Aorta (tissue), 5 donors: ENCODE data around the gene RASAL1. TPM values are rescaled to one million over a fixed set of nuclear protein-coding genes. Genes with fewer than 3 reads are reported as not detected.
A peak's percentile ranks its signal among the peaks of the same experiment; 100 is the strongest.

Experiments
- ATAC-seq: fragments of 200-7000 bp; cut with Tn5 transposase; one replicate; pipeline ENCODE4 v1.9.1; 2022; ENCODE audit warnings: moderate library complexity; ENCODE audit not compliant: low FRiP score
- DNase-seq, 2 donors: peaks; one replicate each; pipeline ENCODE4 v3.0.0-alpha.2; 2020
- H3K27ac ChIP-seq, 2 donors: one replicate each; pipeline ENCODE4 v1.5.1; 2013; ENCODE audit warnings: low read length in 2 of 2, mild to moderate bottlenecking in 2 of 2, moderate library complexity in 2 of 2, control low read depth in 1 of 2, inconsistent platforms in 1 of 2, low read depth in 1 of 2
- H3K27me3 ChIP-seq, 2 donors: one replicate each; pipeline ENCODE4 v1.6.1; 2013; ENCODE audit warnings: control low read depth in 1 of 2, low read length in 1 of 2, mild to moderate bottlenecking in 1 of 2, moderate library complexity in 1 of 2; ENCODE audit not compliant: insufficient read depth in 2 of 2, control insufficient read depth in 1 of 2
- H3K36me3 ChIP-seq, 2 donors: one replicate each; pipeline ENCODE4 v1.6.1; 2013; ENCODE audit warnings: control low read depth in 1 of 2, low read length in 1 of 2, mild to moderate bottlenecking in 1 of 2; ENCODE audit not compliant: insufficient read depth in 2 of 2, control insufficient read depth in 1 of 2
- H3K4me1 ChIP-seq, 2 donors: one replicate each; pipeline ENCODE4 v1.6.1; 2013; ENCODE audit warnings: low read length in 2 of 2, control low read depth in 1 of 2, mild to moderate bottlenecking in 1 of 2, moderate library complexity in 1 of 2; ENCODE audit not compliant: insufficient read depth in 2 of 2, control insufficient read depth in 1 of 2
- H3K4me3 ChIP-seq, 2 donors: one replicate each; pipeline ENCODE4 v1.5.1; 2013; ENCODE audit warnings: low read length in 2 of 2, control low read depth in 1 of 2, mild to moderate bottlenecking in 1 of 2
- H3K9me3 ChIP-seq: one replicate; pipeline ENCODE4 v1.6.1; 2013; ENCODE audit warnings: mild to moderate bottlenecking, low read length; ENCODE audit not compliant: control insufficient read depth
- WGBS, 2 donors: extraction: QIAGEN DNeasy Blood & Tissue Kit; methylation state at CpG; one replicate each; pipeline ENCODE4 v1.1.7; 2013; 5-methylcytosine and 5-hydroxymethylcytosine counted together
- intact Hi-C, 2 donors: fragments of 100-400 bp; cut with DNase I; formaldehyde crosslinking; loops; one replicate each; pipeline versions ENCODE4 v1.14.2 to v1.15.0; 2022
- polyA plus RNA-seq, 2 donors: library from polyadenylated mRNA; stranded (reverse); fragments of 200-250 nt; gene quantifications; one replicate each; pipeline ENCODE4 v1.2.3, GENCODE V29; 2013
- total RNA-seq, 2 donors: library from RNA; stranded (reverse); fragmentation: NEBNext Ultra II Directional; extraction: Animal tissue kit (Norgen Biotek cat#: 25700); gene quantifications; one replicate each; pipeline ENCODE4 v1.2.1, GENCODE V29; 2021
- donor health status: healthy with polysubstance abuse.
- donor health status: Bipolar disorder and iron deficiency.
- donor health status: DM: no; HTN: no; CAD: no.
- donor health status: DM: no; HTN: no; CAD: no.
- donor health status: DM: yes; HTN: yes; CAD: no.

Gene RASAL1
- total and polyA plus RNA-seq, 4 donors: not detected

GRCh38 chr12:113086249-113087164 lies 49.1 kb downstream of the RASAL1 start:
- no peaks in the 10 kb centered on the region for H3K36me3 ChIP-seq
- H3K27me3 ChIP-seq: no peaks in the 10 kb centered on the region
- H3K27ac ChIP-seq: no peak overlapping the region
- H3K4me3 ChIP-seq: no peak overlapping the region
- ATAC-seq (no peak), DNase-seq (no peak)
- WGBS, 2 donors: 28 to 33% methylated on average over 17 of the region's 17 CpGs
- no peaks in the 10 kb centered on the region for H3K4me1 ChIP-seq
- intact Hi-C loops: no loop called here
- H3K9me3 ChIP-seq: no peaks in the 10 kb centered on the region

- DNase-seq: no peak
- Histone ChIP-seq H3K9me3 (no peaks in the 10 kb centered on the region), H3K27me3 (no peaks in the 10 kb centered on the region), H3K4me3 (no peak overlapping the region), H3K27ac (no peak overlapping the region), H3K4me1 (no peaks in the 10 kb centered on the region), H3K36me3 (no peaks in the 10 kb centered on the region)
- peak; percentile 32 for ATAC-seq
- 85 to 86% methylated on average over 11 of the region's 11 CpGs for WGBS, 2 donors
- intact Hi-C loops: no loop called here
Observed at GRCh38 chr12:113083863-113084435, 51.6 kb downstream of the RASAL1 start.

- ATAC-seq: no peak
- Histone ChIP-seq H3K4me1 (no peaks in the 10 kb centered on the region), H3K9me3 (no peaks in the 10 kb centered on the region), H3K27ac (no peak overlapping the region), H3K27me3 (no peaks in the 10 kb centered on the region), H3K36me3 (no peaks in the 10 kb centered on the region), H3K4me3 (no peak overlapping the region)
- DNase-seq: no peak
- 86 to 90% methylated on average over 9 of the region's 9 CpGs for WGBS, 2 donors
- intact Hi-C loops: no loop called here
Observed at GRCh38 chr12:113082486-113083148, 52.9 kb downstream of the RASAL1 start.

GRCh38 chr12:113081873-113082272 lies 53.7 kb downstream of the RASAL1 start:
- Histone ChIP-seq H3K36me3 (no peaks in the 10 kb centered on the region), H3K4me3 (no peak overlapping the region), H3K27ac (no peak overlapping the region), H3K4me1 (no peaks in the 10 kb centered on the region), H3K27me3 (no peaks in the 10 kb centered on the region), H3K9me3 (no peaks in the 10 kb centered on the region)
- 43 to 62% methylated on average over 3 to 4 of the region's 4 CpGs for WGBS, 2 donors
- intact Hi-C loops: no loop called here
- no peak for DNase-seq
- ATAC-seq: no peak

GRCh38 chr12:113077859-113078255 lies 57.7 kb downstream of the RASAL1 start:
- no peaks in the 10 kb centered on the region for H3K4me1 ChIP-seq
- H3K27ac ChIP-seq: no peak overlapping the region
- WGBS, 2 donors: 6% methylated on average over 26 to 48 of the region's 48 CpGs
- intact Hi-C loops: no loop called here
- no peak overlapping the region for H3K4me3 ChIP-seq
- ATAC-seq (no peak), DNase-seq (no peak)
- no peaks in the 10 kb centered on the region for H3K9me3 ChIP-seq
- H3K36me3 ChIP-seq: no peaks in the 10 kb centered on the region
- H3K27me3 ChIP-seq: no peaks in the 10 kb centered on the region

GRCh38 chr12:113077057-113077858 lies 58.3 kb downstream of the RASAL1 start:
- H3K4me1 ChIP-seq: no peaks in the 10 kb centered on the region

GRCh38 chr12:113075137-113075683 lies 60.4 kb downstream of the RASAL1 start:
- Histone ChIP-seq H3K36me3 (no peaks in the 10 kb centered on the region), H3K9me3 (no peaks in the 10 kb centered on the region), H3K4me1 (no peaks in the 10 kb centered on the region), H3K27me3 (no peaks in the 10 kb centered on the region), H3K27ac (no peak overlapping the region), H3K4me3 (no peak overlapping the region)
- 63 to 67% methylated on average over 6 of the region's 6 CpGs for WGBS, 2 donors
- intact Hi-C loops: no loop called here
- ATAC-seq: no peak
- DNase-seq: no peak

More at GRCh38 chr12:113077057-113077858, 58.3 kb downstream of the RASAL1 start:
- Histone ChIP-seq H3K27ac (no peak overlapping the region), H3K9me3 (no peaks in the 10 kb centered on the region), H3K4me3 (no peak overlapping the region), H3K27me3 (no peaks in the 10 kb centered on the region), H3K36me3 (no peaks in the 10 kb centered on the region)
- 9 to 13% methylated on average over 45 to 70 of the region's 70 CpGs for WGBS, 2 donors
- no peak for DNase-seq
- ATAC-seq: no peak
- intact Hi-C loops: no loop called here

- no peak overlapping the region for H3K27ac ChIP-seq
- WGBS, 2 donors: 70 to 71% methylated on average over 3 of the region's 3 CpGs
- no peaks in the 10 kb centered on the region for H3K4me1 ChIP-seq
- H3K4me3 ChIP-seq: no peak overlapping the region
- H3K36me3 ChIP-seq: no peaks in the 10 kb centered on the region
- no peaks in the 10 kb centered on the region for H3K9me3 ChIP-seq
- intact Hi-C loops: no loop called here
- ATAC-seq (no peak), DNase-seq (no peak)
- H3K27me3 ChIP-seq: no peaks in the 10 kb centered on the region
Observed at GRCh38 chr12:113073586-113073985, 62.0 kb downstream of the RASAL1 start.
